Heart right ventricle (tissue), 16 donors: Measurements from ENCODE around the gene H2AZ2. TPM values are rescaled to one million over a fixed set of nuclear protein-coding genes. Genes with fewer than 3 reads are reported as not detected.

Experiments
- ATAC-seq, 8 donors: fragments of 200-7000 bp; cut with Tn5 transposase; one replicate each; pipeline ENCODE4 v1.9.1; 2020; ENCODE audit warnings: mild to moderate bottlenecking in 8 of 8, moderate library complexity in 8 of 8, moderate number of reproducible peaks in 1 of 8
- DNase-seq, 2 donors: peaks; one replicate each; pipeline ENCODE4 v3.0.0-alpha.2; 2020
- H3K27ac ChIP-seq, 10 donors: fragments of 200-600 bp; sonication (generic) in 2 of 10; one replicate each; pipeline versions ENCODE4 v1.5.0 to v1.8.0; 2020 to 2022; ENCODE audit warnings: mild to moderate bottlenecking in 3 of 10
- H3K27me3 ChIP-seq, 7 donors: fragments of 200-600 bp; one replicate each; pipeline ENCODE4 v1.8.0; 2021 to 2022; ENCODE audit warnings: mild to moderate bottlenecking in 2 of 7
- H3K36me3 ChIP-seq, 9 donors: fragments of 200-600 bp; sonication (generic) in 1 of 9; one replicate each; pipeline versions ENCODE4 v1.5.0 to v1.8.0; 2020 to 2022; ENCODE audit warnings: mild to moderate bottlenecking in 2 of 9
- H3K4me1 ChIP-seq, 9 donors: fragments of 200-600 bp; sonication (generic) in 1 of 9; one replicate each; pipeline versions ENCODE4 v1.5.0 to v1.8.0; 2020 to 2022; ENCODE audit warnings: mild to moderate bottlenecking in 4 of 9
- H3K4me3 ChIP-seq, 10 donors: fragments of 200-600 bp; sonication (generic) in 2 of 10; one replicate each; pipeline versions ENCODE4 v1.5.0 to v1.8.0; 2020 to 2022; ENCODE audit warnings: mild to moderate bottlenecking in 7 of 10, moderate library complexity in 2 of 10
- H3K9me3 ChIP-seq, 11 donors: fragments of 200-600 bp in 10 of 11; sonication (generic) in 2 of 11; one replicate each; pipeline versions ENCODE4 v1.5.0 to v1.8.0; 2013 to 2022; ENCODE audit warnings: mild to moderate bottlenecking in 2 of 11, control low read depth in 1 of 11, moderate library complexity in 1 of 11
- CTCF ChIP-seq, 9 donors: fragments of 200-600 bp; sonication (generic) in 2 of 9; IDR thresholded peaks; one replicate each; pipeline versions ENCODE4 v1.5.0 to v1.8.0; 2021 to 2022; ENCODE audit warnings: antibody characterized with exemption in 9 of 9, mild to moderate bottlenecking in 5 of 9, moderate library complexity in 1 of 9
- WGBS, 2 donors: extraction: QIAGEN DNeasy Blood & Tissue Kit; methylation state at CpG; one replicate each; pipeline ENCODE4 v1.1.7; 2013; ENCODE audit warnings: inconsistent platforms in 1 of 2; 5-methylcytosine and 5-hydroxymethylcytosine counted together
- intact Hi-C, 10 donors: fragments of 100-400 bp; cut with DNase I; formaldehyde crosslinking; loops; one replicate each; pipeline versions ENCODE4 v1.11.1 to v1.14.2; 2022
- polyA plus RNA-seq, 2 donors: library from polyadenylated mRNA; stranded (reverse); fragments of 200-250 nt; gene quantifications; one replicate each; pipeline ENCODE4 v1.2.3, GENCODE V29; 2013
- total RNA-seq, 10 donors: library from RNA; stranded (reverse); fragmentation: NEBNext Ultra II Directional in 3 of 10; extraction: Animal tissue kit (Norgen Biotek cat#: 25700) in 3 of 10; gene quantifications; one replicate each; pipeline versions ENCODE4 v1.2.1 to v1.2.4, GENCODE V29; 2021 to 2023
- donor health status: Arrhythmogenic right ventricular cardiomyopathy.
- donor health status: ischemic (EF 13 %, LVEDD 7.1; RV severe dilation, severe dysfunction).
- donor health status: healthy with polysubstance abuse.
- donor health status: DM: no; HTN: yes; CAD: no.
- donor health status: DM: no; HTN: no; CAD: no.
- donor health status: ischemic (EF 25% LVEDD 6.9; RV normal size, moderate dysfunction).
- donor health status: ischemic (EF 25% LVEDD 5.7; RV mildly dilated, moderate dysfunction).
- donor health status: healthy.
- donor health status: DM: yes; HTN: yes; CAD: no.
- donor health status: Ischemic cardiomyopathy.
- donor health status: ischemic (EF 35%, LVEDD 5.7; RV mildly dilated, moderate dysfunction).
- donor health status: nonischemic (EF 11% LVEDD 7.7; RV severe dilation, severe dysfunction).
- donor health status: DM: yes; HTN: yes; CAD: no.
- donor health status: PGD.
- donor health status: ischemic (EF 29% LVEDD 5.4; RV normal size, mild dysfunction).
- donor health status: nonischemic (EF 23%, LVEDD 6.1; RV moderate dilation, normal function).

Gene H2AZ2
- total and polyA plus RNA-seq, 12 donors = 109 to 280 (median 257) TPM

GRCh38 chr7:44802418-44803025, 45.4 kb downstream of the H2AZ2 start:
- TF ChIP-seq CTCF (IDR thresholded peaks at IDR 0.05) = no peak
- Histone ChIP-seq H3K4me1 (peaks cover 0 to 28% (median 25%) of the 10 kb centered on the region in 9 donors), H3K4me3 (no peak overlapping the region), H3K27ac (no peak overlapping the region), H3K9me3 (no peaks in the 10 kb centered on the region), H3K36me3 (peaks cover 0 to 72% (median 51%) of the 10 kb centered on the region in 9 donors), H3K27me3 (no peaks in the 10 kb centered on the region)
- ATAC-seq (no peak), DNase-seq (no peak)
- intact Hi-C loops = loop anchor here in 1 of 10 donors (10.0 kb wide), 1 partner anchor 108 kb away; no protein-coding TSS in a partner anchor
- WGBS, 2 donors = 95 to 96% methylated on average over 5 of the region's 5 CpGs

GRCh38 chr7:44801890-44802289, 46.0 kb downstream of the H2AZ2 start:
- Histone ChIP-seq H3K27ac (no peak overlapping the region), H3K36me3 (peaks cover 0 to 72% (median 51%) of the 10 kb centered on the region in 9 donors), H3K9me3 (no peaks in the 10 kb centered on the region), H3K4me1 (peaks cover 0 to 29% (median 25%) of the 10 kb centered on the region in 9 donors), H3K27me3 (no peaks in the 10 kb centered on the region), H3K4me3 (no peak overlapping the region)
- TF ChIP-seq CTCF (IDR thresholded peaks at IDR 0.05) = no peak
- WGBS, 2 donors = 85 to 89% methylated on average over 5 of the region's 5 CpGs
- DNase-seq (no peak), ATAC-seq (no peak)
- intact Hi-C loops = loop anchor here in 1 of 10 donors (10.0 kb wide), 1 partner anchor 107 kb away; no protein-coding TSS in a partner anchor

GRCh38 chr7:44799939-44800338, 47.9 kb downstream of the H2AZ2 start:
- Histone ChIP-seq H3K27ac (no peak overlapping the region), H3K4me1 (peaks cover 0 to 38% (median 27%) of the 10 kb centered on the region in 9 donors), H3K36me3 (peaks cover 0 to 67% (median 51%) of the 10 kb centered on the region in 9 donors), H3K4me3 (no peak overlapping the region), H3K27me3 (no peaks in the 10 kb centered on the region), H3K9me3 (no peaks in the 10 kb centered on the region)
- no peak for DNase-seq
- 74 to 81% methylated on average over 4 of the region's 4 CpGs for WGBS, 2 donors
- no peak for ATAC-seq
- intact Hi-C loops = loop anchor here in 6 of 10 donors (5.0 to 10.0 kb wide), 6 partner anchors 38 to 105 kb away; partner anchors contain the start of genes H2AZ2 (in 4 of the 6) and ZMIZ2 (in 1 of the 6)
- no peak for TF ChIP-seq CTCF (IDR thresholded peaks at IDR 0.05)

- no peak for DNase-seq
- Histone ChIP-seq H3K4me1 (peaks cover 0 to 38% (median 27%) of the 10 kb centered on the region in 9 donors), H3K9me3 (no peaks in the 10 kb centered on the region), H3K4me3 (peak overlapping the region in 9 of 10 donors; percentile 50 to 86 (median 81)), H3K27ac (peak overlapping the region in 4 of 10 donors; percentile 99 to 100 (median 100)), H3K36me3 (peaks cover 0 to 56% (median 39%) of the 10 kb centered on the region in 9 donors), H3K27me3 (no peaks in the 10 kb centered on the region)
- WGBS, 2 donors = 18 to 19% methylated on average over 2 of the region's 2 CpGs
- TF ChIP-seq CTCF (IDR thresholded peaks at IDR 0.05) = no peak
- no peak for ATAC-seq
- intact Hi-C loops = loop anchor here in 5 of 10 donors (5.0 to 10.0 kb wide), 5 partner anchors 36 to 51 kb away; partner anchors contain the start of genes H2AZ2 (in 4 of the 5) and ZMIZ2 (in 1 of the 5)
These were observed 49.1 kb downstream of the H2AZ2 start for GRCh38 chr7:44798649-44799305.
